ENCODE measurements around the gene AKTIP.

- TF ChIP-seq CTCF (conservative IDR thresholded peaks at IDR 0.05) (no peak), ZFX (IDR thresholded peaks at IDR 0.05) (no peak)
Measured at GRCh38 chr16:53541326-53541725, 38.3 kb upstream of the AKTIP start.

Data from C4-2B (cell line).